Myocyte (in vitro differentiated cells): ENCODE measurements around the gene SOCS2. TPM values are rescaled to one million over a fixed set of nuclear protein-coding genes. Genes with fewer than 3 reads are reported as not detected.

Source experiments
- total RNA-seq: library from RNA; depleted of rRNA; stranded (reverse); fragments of >200 nt; gene quantifications from 2 replicates; pipeline ENCODE4 v1.2.3, GENCODE V29; 2014

The SOCS2 gene
- total RNA-seq, 1 donor from 2014 or later = 3.7 TPM

Other genes with a start within 250 kb of the SOCS2 start
- gene NUDT4, start 194.8 kb upstream of the SOCS2 start, total RNA-seq = 51.2 and 83.7 TPM in 2 replicates
- 40.3 and 57.6 TPM in 2 replicates for gene UBE2N, start 130.7 kb upstream of the SOCS2 start, total RNA-seq
- gene MRPL42, start 105.2 kb upstream of the SOCS2 start, total RNA-seq = 79.5 and 80.6 TPM in 2 replicates
- gene CRADD, start 104.7 kb downstream of the SOCS2 start, total RNA-seq = 30.1 and 37.1 TPM in 2 replicates